GM19025 (cell line): ENCODE data around the gene GYPC.
"Not testable (repeated sequence)": the region's sequence is repeated elsewhere in the genome, so short reads cannot be mapped to it uniquely, and the experiment has no call there.

ENCODE experiments used
- ATAC-seq: cut with Tn5 transposase; IDR thresholded peaks from one replicate; pipeline ENCODE4 v1.9.1; 2021; ENCODE audit warnings: mild to moderate bottlenecking, low read depth, moderate library complexity; ENCODE audit not compliant: unreplicated experiment

Gene GYPC

DNA sequence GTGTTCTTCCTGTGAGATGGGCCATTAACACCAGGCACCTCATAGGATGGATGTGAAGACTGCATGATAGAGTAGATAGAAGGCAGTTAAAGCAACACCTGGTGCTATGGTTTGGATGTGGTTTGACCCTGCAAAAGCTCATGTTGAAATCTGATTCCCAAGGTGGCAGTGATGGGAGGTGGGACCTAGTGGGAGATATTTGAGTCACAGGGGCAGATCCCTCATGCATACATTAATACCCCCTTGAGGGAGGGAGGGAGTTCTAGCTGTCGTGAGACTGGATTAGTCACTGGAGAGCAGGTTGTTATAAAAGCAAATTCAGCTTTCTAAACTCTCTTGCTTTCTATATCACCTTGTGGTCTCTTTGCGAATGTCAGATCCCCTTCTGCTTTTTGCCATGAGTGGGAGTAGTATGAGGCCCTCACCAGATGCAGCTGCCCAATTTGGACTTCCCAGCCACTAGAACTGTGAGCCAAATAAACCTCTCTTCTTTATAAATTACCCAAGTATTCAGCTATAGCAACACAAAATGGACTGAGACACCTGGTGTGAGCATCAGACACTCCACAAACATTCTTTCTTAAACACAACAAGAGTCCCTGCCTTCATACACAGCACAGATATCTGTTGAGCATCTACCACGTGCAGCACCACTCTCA is 37.1 kb downstream of the GYPC start:
- ATAC-seq, result not testable (repeated sequence)

DNA sequence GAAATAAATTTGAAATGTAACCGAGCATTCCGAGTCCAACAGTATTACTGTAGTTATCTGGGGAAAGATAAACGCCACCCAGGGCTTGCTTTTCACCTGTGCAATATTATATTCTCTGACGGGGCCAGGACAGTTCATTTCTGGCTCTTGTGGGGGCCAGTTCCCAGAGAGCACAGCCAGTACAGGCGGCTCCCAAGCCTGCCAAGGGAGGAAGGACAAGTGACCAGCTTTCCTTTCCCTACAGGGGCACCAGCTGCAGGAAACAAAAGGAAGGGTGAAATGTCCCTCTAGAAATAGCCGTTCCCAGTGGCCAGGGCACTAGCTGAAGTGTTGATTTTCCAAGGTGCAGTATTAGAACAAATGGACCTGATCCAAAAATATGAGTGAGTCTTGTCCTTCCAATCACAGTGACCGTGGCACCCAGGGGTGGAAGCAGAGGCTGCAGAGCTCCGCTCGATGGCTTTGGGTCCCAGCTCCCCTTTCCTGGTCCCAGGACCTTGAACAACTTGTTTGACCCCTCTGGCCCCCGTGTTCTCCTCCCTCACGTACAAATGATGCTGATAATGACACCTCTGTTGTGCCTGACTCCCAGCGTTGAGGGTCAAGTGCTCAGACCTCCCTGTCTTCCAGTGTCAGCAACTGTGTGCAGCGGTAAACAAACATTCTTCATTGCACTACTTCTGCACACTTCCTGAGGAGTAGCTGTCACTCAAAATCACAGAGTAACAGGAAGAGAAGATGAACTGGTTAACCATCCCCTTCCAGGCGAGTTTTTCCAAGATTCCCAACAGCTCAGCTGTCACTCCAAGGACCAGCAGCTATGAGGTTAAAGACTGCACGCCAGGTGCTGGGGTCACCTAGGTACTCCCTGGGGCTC is 40.9 kb downstream of the GYPC start:
- no peak for ATAC-seq

DNA sequence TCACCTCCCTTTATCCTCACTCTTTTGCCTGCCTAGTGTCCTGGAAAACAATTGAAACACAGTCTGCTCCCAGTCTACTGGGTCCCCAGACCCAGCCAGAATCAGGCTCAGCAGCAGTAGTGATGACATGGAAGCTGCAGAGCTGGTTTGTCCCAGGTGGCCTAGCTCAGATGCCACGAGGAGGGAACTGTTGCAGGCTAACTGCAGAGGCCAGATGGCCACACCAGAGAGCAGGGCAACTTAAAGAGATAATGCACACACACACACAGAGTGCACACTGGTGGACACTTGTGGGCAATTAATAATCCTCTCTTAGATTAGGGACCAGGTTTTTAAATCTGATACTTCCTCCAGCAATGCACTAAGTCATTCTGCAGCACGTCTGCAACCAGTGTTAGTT is 42.4 kb downstream of the GYPC start:
- no peak for ATAC-seq

DNA sequence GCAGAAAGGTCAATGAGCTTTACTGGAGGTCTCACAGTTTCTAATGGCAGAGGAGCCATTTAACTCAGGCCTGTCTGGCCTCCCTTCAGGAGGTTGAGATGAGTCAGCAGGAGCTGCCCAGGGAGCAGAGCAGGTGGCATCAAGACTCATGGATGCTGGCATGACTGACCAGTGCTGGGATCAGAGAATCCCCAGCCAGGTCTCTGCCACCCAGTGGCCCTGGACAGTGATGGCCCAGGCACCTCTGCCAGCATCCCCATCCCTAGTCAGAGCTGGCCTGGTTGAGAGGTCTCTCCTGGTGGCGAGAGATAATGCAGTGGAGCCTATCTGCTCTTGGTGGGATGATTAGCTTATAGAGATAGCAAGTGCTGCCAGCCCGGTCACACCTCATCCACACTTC is 43.1 kb downstream of the GYPC start:
- no peak for ATAC-seq

DNA sequence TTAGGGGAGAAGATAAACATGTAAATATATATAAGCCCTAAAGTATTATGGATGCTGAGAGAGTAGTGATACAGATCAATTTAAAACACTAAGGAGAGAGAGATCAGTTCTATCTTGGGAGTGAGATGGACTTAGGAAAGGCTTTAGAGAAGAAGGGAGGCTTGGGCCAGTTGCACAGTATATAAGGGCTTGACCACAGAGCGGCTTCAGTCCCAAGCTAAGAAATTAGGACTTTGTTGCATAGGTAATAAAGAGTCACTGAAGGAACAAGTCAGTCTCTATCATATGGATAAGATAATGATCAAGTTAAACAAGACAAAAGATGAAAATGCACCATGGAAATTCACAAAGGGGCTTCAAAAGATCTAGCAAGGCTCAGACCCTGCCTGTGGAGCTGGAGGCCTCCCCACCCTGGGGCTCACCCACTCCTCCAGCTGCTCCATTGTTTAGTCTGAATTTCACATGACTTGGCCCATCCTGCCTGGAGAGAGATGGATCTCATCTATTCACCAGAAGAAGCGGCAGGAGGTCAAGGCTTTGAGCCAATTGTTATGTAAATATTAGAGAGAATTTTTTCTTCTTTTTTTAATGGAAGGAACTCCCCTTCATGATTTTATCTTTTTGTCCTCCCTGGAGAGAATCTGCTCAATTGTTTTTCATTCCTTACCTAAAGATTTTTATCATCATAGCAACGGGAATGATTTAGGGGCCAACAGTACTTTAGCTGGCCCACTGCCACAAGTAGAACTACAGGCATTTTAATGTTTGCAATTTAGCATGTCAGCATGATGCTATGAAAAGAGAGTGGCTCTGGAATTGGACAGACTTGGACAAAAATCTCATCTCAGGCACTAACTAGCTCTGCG is 44.0 kb downstream of the GYPC start:
- ATAC-seq, result no peak

DNA sequence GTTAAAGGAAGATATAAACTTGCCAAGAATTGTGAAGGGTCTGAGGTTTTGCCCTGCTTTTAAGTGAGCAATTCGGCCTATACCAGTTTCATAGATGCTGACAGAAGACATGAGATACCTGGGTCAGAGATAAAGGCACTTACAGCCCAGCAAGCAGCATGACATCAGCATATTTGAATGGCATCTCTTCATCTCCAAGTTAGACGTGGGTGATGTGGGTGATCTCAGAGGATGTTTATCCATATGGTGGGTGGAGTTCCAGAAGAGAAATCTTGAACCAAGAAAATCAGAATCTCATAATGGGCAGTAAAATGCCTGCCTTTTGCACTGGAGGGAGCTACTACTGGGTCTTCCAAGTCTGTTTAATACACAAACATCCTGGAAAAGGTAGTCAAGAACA is 44.7 kb downstream of the GYPC start:
- ATAC-seq, result no peak

DNA sequence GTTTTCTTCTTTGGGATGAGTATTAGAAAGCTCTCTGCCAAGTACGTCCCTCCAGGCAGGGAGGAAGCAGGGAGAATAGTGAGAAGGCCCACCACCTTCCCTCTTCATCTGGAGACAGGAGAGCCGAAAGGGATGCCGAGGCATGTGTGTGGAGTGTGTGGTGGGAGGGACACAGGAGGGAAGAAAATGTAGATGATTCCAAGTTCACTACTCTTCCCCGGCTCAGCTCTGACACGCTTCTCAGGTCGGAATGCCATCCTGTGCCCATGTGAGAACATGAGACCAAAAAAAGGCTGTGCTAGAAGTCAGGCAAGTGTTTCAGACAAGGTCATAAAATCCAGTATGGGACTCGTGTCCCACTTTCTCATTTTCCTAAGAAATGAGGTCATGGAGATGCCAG is 47.4 kb downstream of the GYPC start:
- no peak for ATAC-seq

DNA sequence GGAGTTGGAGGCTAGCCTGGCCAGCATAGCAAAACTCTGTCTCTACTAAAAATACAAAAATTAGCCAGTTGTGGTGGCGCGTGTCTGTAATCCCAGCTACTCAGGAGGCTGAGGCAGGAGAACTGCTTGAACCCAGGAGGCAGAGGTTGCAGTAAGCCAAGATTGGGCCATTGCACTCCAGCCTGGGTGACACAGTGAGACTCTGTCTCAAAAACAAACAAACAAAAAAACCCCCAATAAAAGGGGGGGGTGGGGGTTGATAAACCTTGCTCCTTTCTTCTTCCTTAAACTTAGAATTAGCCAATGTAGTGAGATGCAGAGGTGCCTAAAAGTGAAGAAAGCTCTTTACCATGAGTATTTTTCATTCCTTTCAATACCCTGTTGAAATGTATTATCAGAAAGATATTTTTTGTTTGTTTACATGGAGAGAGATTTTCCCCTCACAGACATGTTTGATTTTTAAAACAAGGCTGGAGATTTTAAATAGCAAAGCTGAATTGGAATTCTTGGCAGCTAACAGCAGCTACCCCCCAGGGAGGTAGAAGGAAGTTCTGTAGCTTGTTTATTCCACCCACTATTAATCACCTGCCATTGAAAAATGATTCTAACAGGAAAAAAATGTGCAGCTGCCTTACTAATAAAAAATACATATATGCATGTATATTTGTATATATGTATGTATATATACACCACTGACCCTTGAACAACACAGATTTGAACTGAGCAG is 48.6 kb downstream of the GYPC start:
- no peak for ATAC-seq

DNA sequence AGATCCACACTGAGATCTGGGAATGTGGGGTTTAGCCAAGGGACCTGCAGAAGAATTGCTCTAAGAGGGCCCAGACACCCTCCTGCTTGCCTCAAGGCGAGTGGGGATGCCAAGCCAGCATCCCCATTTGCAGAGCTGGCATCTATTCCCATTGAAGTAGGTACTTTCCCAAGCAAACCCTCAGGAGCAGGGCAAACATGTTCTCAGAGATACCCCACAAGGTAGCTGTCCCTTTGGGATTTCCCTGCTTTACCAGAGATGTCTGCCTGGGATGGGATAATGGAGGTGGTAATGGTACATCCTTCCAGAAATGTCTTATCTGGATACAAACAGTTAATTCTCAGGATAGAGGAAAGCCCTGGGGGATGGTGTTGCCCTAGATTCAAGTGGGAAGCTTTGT is 51.2 kb downstream of the GYPC start:
- no peak for ATAC-seq

DNA sequence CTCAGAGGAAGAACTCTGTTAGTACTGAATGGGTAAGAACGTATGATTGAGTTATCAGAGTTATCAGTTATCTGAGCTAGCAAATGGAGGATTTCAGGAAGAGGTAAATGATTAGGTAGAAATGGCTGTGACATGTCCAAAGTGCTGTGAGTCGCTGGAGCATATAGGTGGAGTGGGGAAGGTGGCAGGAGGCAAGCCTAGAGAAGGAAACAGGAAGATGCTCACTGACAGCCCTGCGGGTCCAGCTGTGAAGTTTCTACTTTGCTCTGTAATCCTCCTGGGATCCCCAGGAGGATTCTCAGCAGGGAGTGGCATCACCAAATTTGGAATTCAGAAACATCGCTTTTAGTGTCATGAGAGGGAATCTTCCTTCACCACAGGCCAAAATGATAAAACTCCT is 52.0 kb downstream of the GYPC start:
- no peak for ATAC-seq

DNA sequence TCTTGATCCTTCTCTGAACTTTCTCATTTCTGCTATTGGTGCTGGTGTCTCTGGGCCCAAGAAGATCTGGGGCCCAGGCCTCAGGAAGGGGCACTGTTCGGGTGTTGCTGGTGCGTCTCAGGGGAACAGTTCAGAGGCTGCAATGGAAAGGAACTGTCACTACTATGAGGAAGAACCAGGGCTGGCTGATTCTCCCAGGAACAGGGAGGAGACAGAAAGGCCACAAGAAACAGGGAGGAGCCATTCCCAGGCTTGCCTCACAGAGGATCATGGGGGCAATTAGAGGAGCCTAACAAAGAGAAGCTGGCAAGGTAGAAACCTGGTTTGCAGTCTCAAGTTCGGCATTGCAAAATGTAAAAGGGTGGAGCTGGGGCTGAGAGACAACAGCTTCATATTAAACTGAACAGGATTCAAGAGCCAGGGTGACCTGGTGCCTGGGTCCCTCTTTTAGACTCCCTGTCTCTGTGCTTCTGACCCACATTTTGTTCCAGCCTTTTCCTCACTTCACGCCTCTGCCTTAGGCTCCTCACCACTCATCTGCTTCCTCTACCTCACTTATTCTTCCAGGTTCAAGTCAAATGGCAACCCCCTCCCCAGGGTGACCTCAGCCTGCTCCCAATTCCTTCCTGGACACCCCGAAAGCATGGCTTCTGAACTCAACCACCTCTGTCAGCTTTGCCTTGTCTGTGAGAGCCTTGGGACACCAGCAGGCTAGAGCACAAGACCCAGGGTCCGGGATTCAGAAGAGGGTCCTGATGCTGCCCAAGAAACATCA is 58.4 kb downstream of the GYPC start:
- ATAC-seq, result no peak

DNA sequence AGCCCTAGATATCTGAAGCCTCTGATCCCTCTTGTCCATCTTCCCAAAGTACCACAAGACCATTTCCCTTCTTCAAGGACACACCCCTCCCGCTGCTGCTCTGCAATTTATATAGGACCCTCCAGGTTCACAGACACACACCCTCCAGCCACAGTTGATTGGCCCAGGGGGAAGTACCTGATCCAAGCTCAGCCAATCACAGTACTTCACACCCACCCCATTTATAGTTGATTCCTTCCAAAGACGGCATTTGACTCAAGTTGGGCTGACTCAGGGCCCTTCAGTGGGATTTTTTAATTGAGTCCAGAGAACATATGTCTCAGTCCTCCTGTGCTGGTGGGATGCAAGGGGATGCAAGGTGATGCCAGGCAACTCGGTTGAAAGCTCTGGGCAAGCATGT is 59.2 kb downstream of the GYPC start:
- no peak for ATAC-seq

DNA sequence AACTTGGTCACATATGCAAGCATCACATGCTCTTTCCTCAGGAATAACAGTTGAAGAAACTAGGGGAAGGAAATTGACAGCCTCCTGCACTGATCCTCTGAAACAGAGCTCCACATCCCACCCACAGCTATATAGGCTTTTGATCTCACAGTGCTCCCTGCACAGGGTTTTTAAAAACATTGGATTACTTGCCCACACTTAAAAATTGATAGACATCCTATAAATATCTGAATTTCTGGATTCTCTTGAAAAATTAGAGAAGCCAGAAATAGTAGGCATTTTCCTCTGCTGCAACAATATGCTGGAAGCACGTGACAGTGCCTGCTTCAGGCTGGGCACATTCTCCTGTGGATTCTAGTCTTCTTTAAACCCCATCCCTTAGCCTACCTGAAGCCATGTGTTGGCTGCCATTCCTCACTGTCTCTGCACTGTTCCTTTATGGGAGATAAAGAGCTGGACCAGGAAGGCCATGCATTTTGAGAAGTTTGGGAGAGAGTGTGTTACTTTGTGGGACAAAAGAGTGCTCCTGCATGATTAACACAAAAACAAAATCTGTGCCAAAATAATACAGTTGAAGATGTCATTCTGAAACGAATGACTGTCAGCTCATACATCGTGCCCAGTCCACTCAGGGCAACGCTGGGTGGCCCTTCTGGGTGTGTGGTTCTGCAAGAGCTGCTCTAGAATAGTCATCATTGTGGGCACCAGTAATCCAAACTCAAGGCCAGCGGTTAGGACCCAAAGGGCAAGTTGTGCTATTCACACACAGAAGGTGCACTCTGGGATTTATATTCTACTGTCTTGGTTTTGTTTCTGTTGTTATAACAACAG is 59.8 kb downstream of the GYPC start:
- ATAC-seq, result no peak

DNA sequence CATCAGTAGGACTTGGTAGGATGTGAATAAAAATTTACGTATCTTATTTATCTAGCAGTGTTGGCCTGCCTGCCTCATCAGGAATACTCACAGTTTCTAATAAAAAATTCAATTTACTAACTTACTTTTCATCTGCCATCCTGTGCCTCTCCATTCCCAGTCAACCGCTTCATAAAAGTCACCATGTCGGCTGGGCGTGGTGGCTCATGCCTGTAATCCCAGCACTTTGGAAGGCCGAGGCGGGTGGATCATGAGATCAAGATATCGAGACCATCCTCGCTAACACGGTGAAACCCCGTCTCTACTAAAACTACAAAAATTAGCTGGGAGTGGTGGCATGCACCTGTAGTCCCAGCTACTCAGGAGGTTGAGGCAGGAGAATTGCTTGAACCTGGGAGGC is 61.3 kb downstream of the GYPC start:
- ATAC-seq, result not testable (repeated sequence)

DNA sequence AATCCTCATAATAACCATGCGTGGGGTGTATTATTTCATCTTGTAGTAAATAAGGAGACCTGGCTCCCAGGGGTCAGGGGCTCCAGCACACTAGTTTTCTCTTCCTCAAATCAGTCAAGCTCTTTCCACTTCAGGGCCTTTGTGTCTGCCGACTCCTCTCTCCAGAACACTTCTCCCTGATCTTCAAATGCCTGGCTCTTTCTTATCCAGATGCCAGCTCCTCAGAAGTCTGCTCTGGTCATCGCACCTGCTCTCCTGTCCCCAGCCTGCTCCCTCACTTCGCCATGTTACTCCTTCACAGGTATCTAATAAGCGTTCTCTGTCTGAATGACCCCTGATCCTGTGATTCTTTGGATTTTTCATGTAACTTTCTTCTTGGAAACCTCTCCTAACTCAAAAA is 62.0 kb downstream of the GYPC start:
- no peak for ATAC-seq

DNA sequence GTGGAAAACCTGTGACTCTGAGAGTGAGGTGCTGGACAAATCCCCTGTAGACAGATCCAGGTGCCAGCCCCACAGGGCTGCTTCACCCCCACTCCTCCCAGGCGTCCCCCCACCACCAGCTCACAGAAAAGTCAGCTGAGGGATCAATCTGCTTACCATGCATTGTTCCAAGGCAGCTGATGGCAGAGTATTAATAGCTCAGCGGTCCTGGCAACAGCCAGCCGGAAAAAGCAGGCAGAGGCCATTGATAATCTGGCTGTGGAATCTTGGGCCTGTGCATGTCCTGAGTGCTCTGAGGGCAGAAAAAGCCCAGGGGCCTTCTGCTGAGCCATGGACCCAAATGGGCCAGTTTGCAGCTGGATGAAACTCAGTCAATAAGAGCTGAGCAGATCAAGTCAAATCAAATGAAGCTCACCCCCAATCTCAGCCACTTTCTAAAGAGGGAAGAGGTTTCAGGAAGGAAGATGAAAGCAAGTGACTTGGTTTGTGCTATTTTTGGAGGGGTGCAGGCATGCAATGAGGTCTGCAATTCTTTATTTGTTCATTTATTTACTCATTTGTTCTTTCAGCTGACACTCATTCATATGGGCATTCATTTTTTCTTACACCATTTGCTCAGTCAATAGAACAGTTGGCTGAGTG is 63.4 kb downstream of the GYPC start:
- ATAC-seq, result no peak

DNA sequence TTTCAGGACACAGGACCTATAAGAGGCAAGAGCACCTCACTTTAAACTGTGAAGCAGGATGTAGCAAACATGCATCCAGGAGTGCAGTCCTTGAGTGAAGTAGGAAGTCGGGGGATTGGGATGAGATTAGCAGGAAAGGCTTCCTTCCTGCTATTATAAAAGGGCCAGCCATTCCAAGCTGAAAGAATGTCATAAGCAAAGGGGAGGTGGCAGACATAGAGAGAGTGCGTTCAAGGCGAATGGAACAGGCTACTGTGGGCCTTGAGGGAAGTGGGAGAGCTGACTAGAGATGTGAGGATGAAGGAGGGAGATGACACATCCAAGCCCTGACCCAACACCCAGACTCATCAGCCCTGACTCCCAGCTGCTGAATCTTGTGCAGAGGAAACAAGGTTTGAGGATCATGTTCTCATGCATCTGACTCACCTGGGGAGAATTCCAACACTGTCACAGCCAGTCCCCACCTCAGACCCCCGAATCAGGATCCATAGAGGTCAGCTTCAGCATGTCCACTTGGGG is 63.9 kb downstream of the GYPC start:
- ATAC-seq, result no peak

DNA sequence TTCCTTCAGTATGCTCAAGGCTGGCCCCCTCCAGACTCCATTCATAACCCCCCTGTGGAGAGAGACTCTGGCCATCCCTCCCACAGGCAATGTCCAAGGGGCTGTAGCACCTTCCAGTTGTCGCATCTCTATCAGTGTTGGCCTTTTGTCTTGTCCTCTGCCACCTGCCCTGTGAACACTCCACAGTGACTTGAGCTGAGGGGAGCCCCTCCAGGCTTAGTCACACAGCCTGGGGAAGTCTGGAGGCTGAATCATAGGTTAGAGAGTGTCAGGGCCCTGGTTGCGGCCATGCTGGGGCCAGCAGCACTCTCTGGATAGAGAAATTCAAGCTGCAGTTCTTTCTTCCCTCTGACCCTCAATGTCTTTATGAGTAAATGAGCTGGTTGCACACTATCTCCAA is 64.7 kb downstream of the GYPC start:
- ATAC-seq, result no peak
